Immature natural killer cell (primary cell): ENCODE measurements around the gene DPAGT1. TPM values are rescaled to one million over a fixed set of nuclear protein-coding genes. Genes with fewer than 3 reads are reported as not detected.
A peak's percentile ranks its signal among the peaks of the same experiment; 100 is the strongest.

Source experiments
- DNase-seq, 3 donors: peaks; one replicate each; pipeline ENCODE4 v3.0.0; 2022; ENCODE audit warnings: mixed read lengths in 1 of 3
- H3K27ac Mint-ChIP-seq, 6 donors: one replicate each; pipeline ENCODE4 v1.8.0; 2020; ENCODE audit warnings: mixed read lengths in 6 of 6, mild to moderate bottlenecking in 5 of 6, inconsistent platforms in 4 of 6, moderate library complexity in 3 of 6
- H3K27me3 Mint-ChIP-seq, 3 donors: one replicate each; pipeline ENCODE4 v1.8.0; 2020 to 2021; ENCODE audit warnings: low read depth in 3 of 3, mild to moderate bottlenecking in 3 of 3, mixed read lengths in 3 of 3, moderate library complexity in 3 of 3, inconsistent platforms in 1 of 3
- H3K36me3 Mint-ChIP-seq, 3 donors: one replicate each; pipeline ENCODE4 v1.8.0; 2020; ENCODE audit warnings: mixed read lengths in 3 of 3, inconsistent platforms in 2 of 3, mild to moderate bottlenecking in 2 of 3
- H3K4me1 Mint-ChIP-seq, 2 donors: one replicate each; pipeline ENCODE4 v1.8.0; 2020; ENCODE audit warnings: inconsistent platforms in 2 of 2, mild to moderate bottlenecking in 2 of 2, mixed read lengths in 2 of 2, moderate library complexity in 1 of 2
- H3K4me3 Mint-ChIP-seq, 5 donors: one replicate each; pipeline ENCODE4 v1.8.0; 2020; ENCODE audit warnings: mild to moderate bottlenecking in 5 of 5, mixed read lengths in 5 of 5, inconsistent platforms in 3 of 5, moderate library complexity in 3 of 5
- H3K9me3 Mint-ChIP-seq, 6 donors: one replicate each; pipeline ENCODE4 v1.8.0; 2020; ENCODE audit warnings: mild to moderate bottlenecking in 6 of 6, mixed read lengths in 6 of 6, inconsistent platforms in 4 of 6, moderate library complexity in 3 of 6
- polyA plus RNA-seq, 3 donors: library from polyadenylated mRNA; unstranded; fragments of 300-500 nt; fragmentation: Illumina TruSeq; gene quantifications; one replicate each; pipeline ENCODE4 v1.2.3, GENCODE V29; 2021

DPAGT1 gene
- polyA plus RNA-seq, 3 donors from 2014 or later: 23.7 to 47.4 (median 44.5) TPM

- H3K4me3 Mint-ChIP-seq: peak overlapping the region in 4 of 5 donors; percentile 93 to 96 (median 94)
- H3K4me1 Mint-ChIP-seq: peaks cover 46 to 54% of the 10 kb centered on the region in 2 donors
These were observed 1.9 kb downstream of the DPAGT1 start for GRCh38 chr11:119099711-119100110.

GRCh38 chr11:119095066-119095880 lies 6.4 kb downstream of the DPAGT1 start:
- Mint-ChIP-seq H3K4me1 (peaks cover 39 to 44% of the 10 kb centered on the region in 2 donors), H3K36me3 (peaks cover 11 to 25% (median 12%) of the 10 kb centered on the region in 3 donors), H3K27me3 (peaks cover 12 to 16% (median 14%) of the 10 kb centered on the region in 3 donors), H3K9me3 (peaks cover 0 to 2% (median 0%) of the 10 kb centered on the region in 6 donors), H3K4me3 (peak overlapping the region; percentile 84 to 92 (median 89)), H3K27ac (peak overlapping the region; percentile 89 to 96 (median 92))
- peak; percentile 100 for DNase-seq

More at GRCh38 chr11:119099711-119100110, 1.9 kb downstream of the DPAGT1 start:
- Mint-ChIP-seq H3K36me3 (peaks cover 11 to 25% (median 12%) of the 10 kb centered on the region in 3 donors), H3K27ac (peak overlapping the region in 1 of 6 donors; percentile 99), H3K27me3 (peaks cover 10 to 14% (median 13%) of the 10 kb centered on the region in 3 donors), H3K9me3 (peaks cover 0 to 2% (median 0%) of the 10 kb centered on the region in 6 donors)
- no peak for DNase-seq

- Mint-ChIP-seq H3K4me3 (peak overlapping the region; percentile 84 to 92 (median 89)), H3K9me3 (peaks cover 0 to 2% (median 0%) of the 10 kb centered on the region in 6 donors), H3K4me1 (peaks cover 34 to 39% of the 10 kb centered on the region in 2 donors), H3K36me3 (peaks cover 11 to 25% (median 12%) of the 10 kb centered on the region in 3 donors), H3K27ac (peak overlapping the region; percentile 89 to 96 (median 92)), H3K27me3 (peaks cover 12 to 19% (median 14%) of the 10 kb centered on the region in 3 donors)
- DNase-seq: no peak
These were observed 6.9 kb downstream of the DPAGT1 start for GRCh38 chr11:119094816-119095065.

- Mint-ChIP-seq H3K9me3 (peaks cover 0 to 2% (median 0%) of the 10 kb centered on the region in 6 donors), H3K36me3 (peaks cover 11 to 25% (median 12%) of the 10 kb centered on the region in 3 donors), H3K4me3 (peak overlapping the region; percentile 87 to 92 (median 89)), H3K27ac (peak overlapping the region; percentile 90 to 96 (median 92)), H3K4me1 (peaks cover 33 to 36% of the 10 kb centered on the region in 2 donors), H3K27me3 (peaks cover 12 to 19% (median 14%) of the 10 kb centered on the region in 3 donors)
- peak; percentile 58 to 61 (median 60) for DNase-seq
These were observed 7.5 kb downstream of the DPAGT1 start for GRCh38 chr11:119093942-119094815.

- Mint-ChIP-seq H3K36me3 (peaks cover 4 to 19% (median 6%) of the 10 kb centered on the region in 3 donors), H3K9me3 (peaks cover 0 to 2% (median 0%) of the 10 kb centered on the region in 6 donors), H3K4me1 (peaks cover 30% of the 10 kb centered on the region in 2 donors), H3K27ac (peak overlapping the region; percentile 90 to 95 (median 91)), H3K4me3 (peak overlapping the region; percentile 86 to 92 (median 88)), H3K27me3 (peaks cover 12 to 19% (median 14%) of the 10 kb centered on the region in 3 donors)
- no peak for DNase-seq
These were observed 8.5 kb downstream of the DPAGT1 start for GRCh38 chr11:119092880-119093842.

GRCh38 chr11:119091966-119092879 lies 9.4 kb downstream of the DPAGT1 start:
- peaks cover 12 to 19% (median 13%) of the 10 kb centered on the region in 3 donors for H3K27me3 Mint-ChIP-seq
- peaks cover 0 to 2% (median 0%) of the 10 kb centered on the region in 6 donors for H3K9me3 Mint-ChIP-seq
- H3K27ac Mint-ChIP-seq: peak overlapping the region in 5 of 6 donors; percentile 39 to 90 (median 67)
- peaks cover 0 to 10% (median 6%) of the 10 kb centered on the region in 3 donors for H3K36me3 Mint-ChIP-seq
- DNase-seq: no peak
- peaks cover 30 to 36% of the 10 kb centered on the region in 2 donors for H3K4me1 Mint-ChIP-seq
- peak overlapping the region in 4 of 5 donors; percentile 57 to 86 (median 60) for H3K4me3 Mint-ChIP-seq

GRCh38 chr11:119091178-119091577 lies 10.5 kb downstream of the DPAGT1 start:
- Mint-ChIP-seq H3K4me1 (peaks cover 30 to 37% of the 10 kb centered on the region in 2 donors), H3K4me3 (no peak overlapping the region), H3K27ac (no peak overlapping the region), H3K27me3 (peaks cover 11 to 19% (median 11%) of the 10 kb centered on the region in 3 donors), H3K36me3 (peaks cover 0 to 3% (median 0%) of the 10 kb centered on the region in 3 donors), H3K9me3 (peaks cover 0 to 2% (median 0%) of the 10 kb centered on the region in 6 donors)
- no peak for DNase-seq

- H3K27me3 Mint-ChIP-seq: peaks cover 9 to 17% (median 13%) of the 10 kb centered on the region in 3 donors
- H3K36me3 Mint-ChIP-seq: no peaks in the 10 kb centered on the region
- no peak overlapping the region for H3K27ac Mint-ChIP-seq
- no peaks in the 10 kb centered on the region for H3K9me3 Mint-ChIP-seq
- H3K4me3 Mint-ChIP-seq: no peak overlapping the region
- peaks cover 38 to 43% of the 10 kb centered on the region in 2 donors for H3K4me1 Mint-ChIP-seq
- DNase-seq: no peak
These were observed 12.3 kb downstream of the DPAGT1 start for GRCh38 chr11:119089319-119089718.

- Mint-ChIP-seq H3K27ac (no peak overlapping the region), H3K36me3 (no peaks in the 10 kb centered on the region), H3K27me3 (peaks cover 9 to 14% (median 11%) of the 10 kb centered on the region in 3 donors), H3K9me3 (no peaks in the 10 kb centered on the region), H3K4me3 (no peak overlapping the region), H3K4me1 (peaks cover 32 to 36% of the 10 kb centered on the region in 2 donors)
- no peak for DNase-seq
These were observed 13.2 kb downstream of the DPAGT1 start for GRCh38 chr11:119088406-119088805.

GRCh38 chr11:119087747-119088241 lies 13.9 kb downstream of the DPAGT1 start:
- H3K36me3 Mint-ChIP-seq: no peaks in the 10 kb centered on the region
- H3K9me3 Mint-ChIP-seq: no peaks in the 10 kb centered on the region
- no peak for DNase-seq
- peak overlapping the region in 1 of 6 donors; percentile 67 for H3K27ac Mint-ChIP-seq
- no peak overlapping the region for H3K4me3 Mint-ChIP-seq
- H3K4me1 Mint-ChIP-seq: peaks cover 27 to 32% of the 10 kb centered on the region in 2 donors
- H3K27me3 Mint-ChIP-seq: peaks cover 9 to 14% (median 11%) of the 10 kb centered on the region in 3 donors

- peaks cover 0 to 2% (median 1%) of the 10 kb centered on the region in 3 donors for H3K36me3 Mint-ChIP-seq
- peak overlapping the region in 2 of 5 donors; percentile 25 to 34 for H3K4me3 Mint-ChIP-seq
- H3K27ac Mint-ChIP-seq: no peak overlapping the region
These were observed 14.5 kb downstream of the DPAGT1 start for GRCh38 chr11:119087123-119087522.

More at GRCh38 chr11:119087123-119087522, 14.5 kb downstream of the DPAGT1 start:
- H3K4me1 Mint-ChIP-seq: peaks cover 20 to 25% of the 10 kb centered on the region in 2 donors
- no peak for DNase-seq
- peaks cover 9 to 16% (median 11%) of the 10 kb centered on the region in 3 donors for H3K27me3 Mint-ChIP-seq
- H3K9me3 Mint-ChIP-seq: no peaks in the 10 kb centered on the region
